GM19467 (cell line): Measurements from ENCODE around the gene EVI2A.
"Not testable (repeated sequence)": the region's sequence is repeated elsewhere in the genome, so short reads cannot be mapped to it uniquely, and the experiment has no call there.

Source experiments
- ATAC-seq: cut with Tn5 transposase; IDR thresholded peaks from one replicate; pipeline ENCODE4 v1.9.1; 2021; ENCODE audit warnings: mild to moderate bottlenecking, moderate library complexity; ENCODE audit not compliant: unreplicated experiment

The EVI2A gene

GRCh38 chr17:31321481-31321880, at the start of gene EVI2A:
EVI2A (minus strand) TSS chr17:31321622; CDS start chr17:31319013, 2,609 bp downstream.
- ATAC-seq = no peak

- no peak for ATAC-seq
These were observed 47.8 kb upstream of the EVI2A start for GRCh38 chr17:31369266-31369665.

DNA sequence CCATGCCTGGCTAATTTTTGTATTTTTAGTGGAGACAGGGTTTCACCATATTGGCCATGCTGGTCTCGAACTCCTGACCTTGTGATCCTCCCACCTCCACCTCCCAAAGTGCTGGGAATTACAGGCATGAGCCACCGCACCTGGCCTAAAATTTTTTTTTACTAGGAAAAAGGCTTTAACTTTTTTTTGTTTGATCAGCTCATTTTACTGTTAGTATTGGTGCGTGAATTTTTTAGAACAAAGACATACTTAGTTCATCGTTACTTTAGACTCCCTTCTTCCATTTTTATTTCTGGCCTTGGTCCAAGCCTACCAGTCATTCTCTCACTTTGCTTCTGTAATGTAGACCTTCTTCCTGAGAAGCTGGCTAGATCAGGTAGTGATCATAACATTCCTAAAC, 44.7 kb upstream of the EVI2A start:
- no peak for ATAC-seq

DNA sequence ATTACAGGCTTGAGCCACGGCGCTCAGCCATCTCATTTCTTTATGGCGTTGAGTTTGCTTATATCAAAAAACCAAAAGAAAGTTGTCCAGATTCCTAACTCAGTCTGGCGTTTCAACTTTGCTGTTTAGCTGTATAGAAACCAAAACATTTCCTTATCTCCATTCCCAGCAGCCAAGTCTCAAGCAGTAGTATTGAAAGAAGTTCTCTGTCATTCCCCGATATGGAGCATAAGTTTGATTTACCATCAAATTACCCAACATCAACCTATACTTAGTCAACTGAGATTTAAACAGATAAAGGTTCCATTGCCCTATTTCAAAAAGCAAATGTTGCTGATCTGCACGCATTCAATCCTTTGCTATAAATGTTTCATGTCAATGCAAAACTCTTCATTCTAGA, 42.6 kb upstream of the EVI2A start:
- ATAC-seq = no peak

GRCh38 chr17:31357839-31358394, 36.5 kb upstream of the EVI2A start:
- no peak for ATAC-seq

GRCh38 chr17:31357091-31357490, 35.7 kb upstream of the EVI2A start:
- no peak for ATAC-seq

GRCh38 chr17:31355935-31356334, 34.5 kb upstream of the EVI2A start:
- no peak for ATAC-seq

GRCh38 chr17:31349454-31349853, 28.0 kb upstream of the EVI2A start:
- ATAC-seq = no peak

- ATAC-seq = not testable (repeated sequence)
These were observed 23.8 kb upstream of the EVI2A start for GRCh38 chr17:31345191-31345747.

- no peak for ATAC-seq
These were observed 18.7 kb upstream of the EVI2A start for GRCh38 chr17:31339906-31340661.

DNA sequence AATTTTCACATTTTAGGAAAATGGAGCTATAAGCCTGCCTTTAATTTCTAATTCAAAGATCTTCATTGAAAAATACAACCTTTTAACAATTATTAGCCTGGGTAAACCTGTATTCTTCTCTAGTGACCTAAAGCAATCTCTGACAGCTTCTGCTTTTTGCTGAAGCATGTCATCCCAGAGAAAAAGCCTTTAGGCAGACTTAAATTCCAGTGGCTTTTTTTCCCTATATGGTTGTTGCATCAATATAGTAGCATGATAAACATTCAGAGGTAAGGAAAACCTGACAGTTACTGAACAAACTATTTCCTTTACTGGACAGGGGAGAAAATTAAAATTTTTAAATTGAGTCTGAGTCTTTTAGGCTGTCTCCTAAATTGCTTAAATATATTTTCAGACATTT, 7.8 kb upstream of the EVI2A start:
- ATAC-seq = no peak

GRCh38 chr17:31328160-31328535, 6.7 kb upstream of the EVI2A start:
- ATAC-seq = no peak

DNA sequence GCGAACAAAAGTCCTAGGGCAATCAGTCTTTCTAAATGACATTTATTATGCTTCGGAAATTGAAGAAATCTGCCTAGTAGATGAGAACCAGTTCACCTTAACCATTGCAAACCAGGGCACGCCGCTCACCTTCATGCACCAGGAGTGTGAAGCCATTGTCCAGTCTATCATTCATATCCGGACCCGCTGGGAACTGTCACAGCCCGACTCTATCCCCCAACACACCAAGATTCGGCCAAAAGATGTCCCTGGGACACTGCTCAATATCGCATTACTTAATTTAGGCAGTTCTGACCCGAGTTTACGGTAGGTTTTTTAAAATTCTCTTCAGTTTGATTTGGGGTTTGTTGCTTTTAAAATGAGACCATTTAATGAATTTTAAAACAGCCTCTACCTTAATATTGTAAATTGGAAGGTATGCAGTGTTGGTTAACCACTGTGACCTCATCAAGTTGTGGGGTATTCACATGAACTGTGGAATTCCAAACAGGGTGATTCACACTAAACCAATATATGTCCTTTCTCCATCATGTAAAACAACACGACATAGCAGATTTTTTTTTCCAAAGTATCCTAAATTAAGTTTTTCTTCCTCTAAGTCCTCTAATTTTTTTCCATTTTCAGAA, 6.2 kb upstream of the EVI2A start:
- no peak for ATAC-seq

GRCh38 chr17:31323551-31323950, 2.1 kb upstream of the EVI2A start:
- ATAC-seq = no peak

GRCh38 chr17:31321966-31322365, 544 bp upstream of the EVI2A start:
- ATAC-seq = no peak

DNA sequence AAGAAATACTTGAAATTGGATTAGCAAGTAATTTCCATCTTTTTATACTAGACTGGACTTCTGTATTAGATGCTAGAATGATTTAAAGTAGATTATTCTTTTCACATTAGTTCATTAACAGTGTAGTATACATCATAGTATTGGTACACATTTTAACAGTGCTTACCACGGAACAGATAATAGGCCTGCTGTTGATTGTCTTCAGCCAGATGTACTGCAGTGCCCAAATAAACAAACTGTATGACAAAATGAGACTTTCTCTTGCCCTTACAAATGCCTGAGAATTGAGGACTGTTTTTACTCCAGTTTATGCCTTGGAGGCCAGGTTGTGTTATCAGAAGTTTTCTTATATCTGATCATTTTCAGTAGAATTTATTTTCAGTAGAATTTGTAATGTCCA, 631 bp downstream of the EVI2A start:
- no peak for ATAC-seq

- ATAC-seq = no peak
These were observed 1.2 kb downstream of the EVI2A start for GRCh38 chr17:31320241-31320640.

DNA sequence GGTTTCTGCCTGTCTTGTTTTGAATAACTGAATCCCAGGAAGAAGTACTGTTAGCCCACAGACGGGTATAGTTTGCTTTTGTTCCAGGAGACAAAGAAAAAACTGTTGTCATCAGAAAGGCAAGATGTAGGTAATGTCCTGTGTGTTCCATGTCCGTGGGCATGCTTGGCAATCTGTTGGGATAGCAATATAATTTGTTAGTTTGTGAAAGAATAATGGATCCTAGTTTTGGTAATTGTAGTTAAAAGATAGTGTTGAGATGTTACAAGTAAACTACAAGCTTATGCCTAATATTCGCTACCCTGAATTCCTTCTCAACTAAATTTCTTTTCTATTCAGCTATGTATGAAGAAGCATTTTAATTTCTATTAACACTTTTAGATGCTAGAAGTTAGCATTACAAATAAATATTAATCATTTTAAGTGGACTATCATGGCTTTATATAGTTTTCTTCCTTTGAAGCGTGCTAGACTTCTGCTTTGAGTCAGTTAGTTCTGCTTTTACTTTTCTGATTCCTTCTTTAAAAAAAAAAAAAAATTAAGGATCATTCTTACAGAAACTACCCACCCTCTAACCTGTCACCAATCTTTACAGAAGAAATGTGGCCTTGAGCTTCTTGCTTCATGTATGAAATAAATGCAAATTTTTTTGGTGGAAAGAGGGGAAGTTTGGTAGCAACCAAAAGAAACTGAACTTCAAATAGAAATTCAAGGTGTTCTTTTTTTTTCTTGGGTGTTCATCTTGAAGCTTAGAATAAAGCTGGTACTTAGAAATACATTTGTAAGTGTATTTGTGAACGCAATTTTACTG, 2.4 kb downstream of the EVI2A start:
- ATAC-seq = no peak

- ATAC-seq = no peak
These were observed 3.1 kb downstream of the EVI2A start for GRCh38 chr17:31318298-31318801.

DNA sequence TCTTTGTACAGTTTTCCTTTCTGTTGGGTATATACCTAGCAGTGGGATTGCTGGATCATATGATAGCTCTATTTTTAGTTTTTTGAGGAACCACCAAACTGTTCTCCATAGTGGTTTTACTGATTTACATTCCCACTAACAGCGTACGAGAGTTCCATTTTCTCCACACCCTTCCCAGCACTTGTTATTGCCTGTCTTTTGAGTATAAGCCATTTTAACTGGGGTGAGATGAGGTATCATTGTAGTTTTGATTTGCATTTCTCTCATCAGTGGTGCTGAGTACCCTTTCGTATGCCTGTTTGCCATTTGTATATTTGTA, 6.7 kb downstream of the EVI2A start:
- ATAC-seq = no peak
